SK-N-SH treated with all-trans-retinoic acid at 6 μM for 48 hours (cell line): ENCODE measurements around the gene IL17REL.

Experiments
- ATAC-seq: fragments of 200-7000 bp; cut with Tn5 transposase; 3 replicates; pipeline ENCODE4 v1.9.1; 2020; ENCODE audit warnings: mild to moderate bottlenecking, moderate library complexity
- BACH2 ChIP-seq: fragments of 250-450 bp; sonication (Bioruptor Pico); IDR thresholded peaks from 2 replicates; pipeline ENCODE4 v1.9.0; 2021; ENCODE audit warnings: mild to moderate bottlenecking, borderline replicate concordance
- CREB5 ChIP-seq: fragments of 250-450 bp; sonication (Bioruptor Pico); IDR thresholded peaks from 2 replicates; pipeline ENCODE4 v1.5.1; 2020; ENCODE audit warnings: low read depth, mild to moderate bottlenecking, moderate library complexity
- CSDC2 ChIP-seq: fragments of 250-450 bp; sonication (Bioruptor Pico); IDR thresholded peaks from 2 replicates; pipeline ENCODE4 v1.5.0; 2020; ENCODE audit warnings: mild to moderate bottlenecking, moderate library complexity
- CSRNP3 ChIP-seq: fragments of 250-450 bp; sonication (Bioruptor Pico); IDR thresholded peaks from 2 replicates; pipeline ENCODE4 v1.5.1; 2021; ENCODE audit warnings: mild to moderate bottlenecking, moderate library complexity
- ESRRG ChIP-seq: fragments of 250-450 bp; sonication (Bioruptor Pico); IDR thresholded peaks from 2 replicates; pipeline ENCODE4 v1.6.1; 2021; ENCODE audit warnings: mild to moderate bottlenecking
- ISL1 ChIP-seq: fragments of 250-450 bp; sonication (Bioruptor Pico); IDR thresholded peaks from 2 replicates; pipeline ENCODE4 v2.1.2; 2022; ENCODE audit warnings: mild to moderate bottlenecking, moderate library complexity
- OSR1 ChIP-seq: fragments of 250-450 bp; sonication (Bioruptor Pico); IDR thresholded peaks from 2 replicates; pipeline ENCODE4 v1.8.0; 2022; ENCODE audit warnings: moderate library complexity, mild to moderate bottlenecking, inconsistent platforms
- PPARA ChIP-seq: fragments of 250-450 bp; sonication (Bioruptor Pico); IDR thresholded peaks from 2 replicates; pipeline ENCODE4 v1.5.0; 2020; ENCODE audit warnings: mild to moderate bottlenecking, borderline replicate concordance
- RARB ChIP-seq: fragments of 250-450 bp; sonication (Bioruptor Pico); IDR thresholded peaks from 2 replicates; pipeline ENCODE4 v1.8.0; 2021; ENCODE audit warnings: mild to moderate bottlenecking, moderate library complexity
- SNAI2 ChIP-seq: fragments of 250-450 bp; sonication (Bioruptor Pico); IDR thresholded peaks from 2 replicates; pipeline ENCODE4 v1.5.0; 2020; ENCODE audit warnings: mild to moderate bottlenecking, moderate library complexity
- TCF4 ChIP-seq: fragments of 250-450 bp; sonication (Bioruptor Pico); IDR thresholded peaks from 2 replicates; pipeline ENCODE4 v1.8.0; 2021; ENCODE audit warnings: mild to moderate bottlenecking, moderate library complexity, borderline replicate concordance
- TOX ChIP-seq: fragments of 250-450 bp; sonication (Bioruptor Pico); IDR thresholded peaks from 2 replicates; pipeline ENCODE4 v1.8.0; 2021; ENCODE audit warnings: mild to moderate bottlenecking, moderate library complexity, borderline replicate concordance
- TSHZ2 ChIP-seq: fragments of 250-450 bp; sonication (Bioruptor Pico); IDR thresholded peaks from 2 replicates; pipeline ENCODE4 v1.5.0; 2020; ENCODE audit warnings: mild to moderate bottlenecking, moderate library complexity
- ZC3H10 ChIP-seq: fragments of 250-450 bp; sonication (Bioruptor Pico); IDR thresholded peaks from 2 replicates; pipeline ENCODE4 v1.5.1; 2021; ENCODE audit warnings: mild to moderate bottlenecking, moderate library complexity
- ZFP3 ChIP-seq: fragments of 250-450 bp; sonication (Bioruptor Pico); IDR thresholded peaks from 2 replicates; pipeline ENCODE4 v1.5.0; 2020; ENCODE audit warnings: mild to moderate bottlenecking, moderate library complexity
- ZFP30 ChIP-seq: fragments of 450-650 bp; formaldehyde crosslinking; IDR thresholded peaks from 2 replicates; pipeline ENCODE4 v1.5.0; 2022; ENCODE audit warnings: mild to moderate bottlenecking, moderate library complexity
- ZNF565 ChIP-seq: fragments of 450-650 bp; formaldehyde crosslinking; conservative IDR thresholded peaks from 2 replicates; pipeline ENCODE4 v1.5.0; 2020; ENCODE audit warnings: low read depth, mild to moderate bottlenecking, moderate library complexity
- ZNF70 ChIP-seq: fragments of 450-650 bp; formaldehyde crosslinking; IDR thresholded peaks from 2 replicates; pipeline ENCODE4 v1.5.0; 2020; ENCODE audit warnings: mild to moderate bottlenecking, moderate library complexity
- ZNF8 ChIP-seq: fragments of 450-650 bp; formaldehyde crosslinking; IDR thresholded peaks from 2 replicates; pipeline ENCODE4 v1.5.0; 2020; ENCODE audit warnings: mild to moderate bottlenecking, moderate library complexity
- TF ChIP-seq, protein P1 (sequence below): fragments of 250-450 bp; sonication (Bioruptor Pico); IDR thresholded peaks from 2 replicates; pipeline ENCODE4 v1.8.0; 2020; ENCODE audit warnings: mild to moderate bottlenecking, moderate library complexity, borderline replicate concordance
- TF ChIP-seq, protein P2 (sequence below): fragments of 250-450 bp; sonication (Bioruptor Pico); IDR thresholded peaks from 2 replicates; pipeline ENCODE4 v1.8.0; 2021; ENCODE audit warnings: low read depth, mild to moderate bottlenecking, moderate library complexity, borderline replicate concordance

Gene IL17REL

GRCh38 chr22:49968831-49969661 is 43.5 kb downstream of the IL17REL start (continued):
- no peak for TF ChIP-seq TOX
- no peak for TF ChIP-seq ZC3H10 (CRISPR knock-in tag)
- TF ChIP-seq SNAI2 (CRISPR knock-in tag): no peak
- no peak for TF ChIP-seq CSDC2
- TF ChIP-seq ZFP30 (CRISPR knock-in tag): no peak
- TF ChIP-seq ZNF70: no peak
- TF ChIP-seq CSRNP3: no peak

DNA sequence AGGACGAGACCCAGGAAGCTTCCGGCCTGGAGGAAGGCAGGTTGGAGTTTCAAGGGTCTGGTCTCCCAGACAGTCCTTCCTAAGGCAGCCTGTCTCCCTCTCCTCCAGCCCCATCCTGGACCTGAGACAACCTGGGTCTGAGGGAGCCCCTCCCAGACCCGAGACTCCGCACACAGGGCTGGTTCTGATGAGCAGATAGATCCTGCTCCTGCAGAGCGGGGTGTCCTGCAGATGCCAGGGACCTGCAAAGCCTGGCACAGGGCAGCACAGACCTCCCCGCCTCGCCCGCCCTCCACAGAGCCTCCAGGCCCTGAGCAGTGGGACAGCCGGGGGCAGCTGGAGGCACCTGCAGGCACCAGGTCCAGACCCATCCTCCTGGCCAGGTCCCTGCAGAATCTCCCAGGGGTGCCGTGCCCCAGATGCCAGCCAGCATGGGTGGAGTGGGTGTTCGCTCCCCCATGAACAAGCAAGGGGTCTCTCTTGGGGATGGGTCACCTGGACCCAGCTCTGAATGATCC is 44.2 kb downstream of the IL17REL start:
- TF ChIP-seq BACH2 (CRISPR knock-in tag) (no peak), ISL1 (CRISPR knock-in tag) (no peak), TCF4 (CRISPR knock-in tag) (no peak), ZC3H10 (CRISPR knock-in tag) (no peak), ESRRG (CRISPR knock-in tag) (no peak), CSRNP3 (no peak), ZNF565 (CRISPR knock-in tag) (no peak), ZFP30 (CRISPR knock-in tag) (no peak), ZNF8 (CRISPR knock-in tag) (no peak), PPARA (no peak), ZNF70 (no peak), SNAI2 (CRISPR knock-in tag) (no peak), CREB5 (CRISPR knock-in tag) (no peak), TSHZ2 (CRISPR knock-in tag) (no peak), ZFP3 (CRISPR knock-in tag) (no peak), OSR1 (CRISPR knock-in tag) (no peak), RARB (CRISPR knock-in tag) (no peak), CSDC2 (no peak)
- TF ChIP-seq, protein P1, sequence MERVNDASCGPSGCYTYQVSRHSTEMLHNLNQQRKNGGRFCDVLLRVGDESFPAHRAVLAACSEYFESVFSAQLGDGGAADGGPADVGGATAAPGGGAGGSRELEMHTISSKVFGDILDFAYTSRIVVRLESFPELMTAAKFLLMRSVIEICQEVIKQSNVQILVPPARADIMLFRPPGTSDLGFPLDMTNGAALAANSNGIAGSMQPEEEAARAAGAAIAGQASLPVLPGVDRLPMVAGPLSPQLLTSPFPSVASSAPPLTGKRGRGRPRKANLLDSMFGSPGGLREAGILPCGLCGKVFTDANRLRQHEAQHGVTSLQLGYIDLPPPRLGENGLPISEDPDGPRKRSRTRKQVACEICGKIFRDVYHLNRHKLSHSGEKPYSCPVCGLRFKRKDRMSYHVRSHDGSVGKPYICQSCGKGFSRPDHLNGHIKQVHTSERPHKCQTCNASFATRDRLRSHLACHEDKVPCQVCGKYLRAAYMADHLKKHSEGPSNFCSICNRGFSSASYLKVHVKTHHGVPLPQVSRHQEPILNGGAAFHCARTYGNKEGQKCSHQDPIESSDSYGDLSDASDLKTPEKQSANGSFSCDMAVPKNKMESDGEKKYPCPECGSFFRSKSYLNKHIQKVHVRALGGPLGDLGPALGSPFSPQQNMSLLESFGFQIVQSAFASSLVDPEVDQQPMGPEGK: no peak
- TF ChIP-seq, protein P2, sequence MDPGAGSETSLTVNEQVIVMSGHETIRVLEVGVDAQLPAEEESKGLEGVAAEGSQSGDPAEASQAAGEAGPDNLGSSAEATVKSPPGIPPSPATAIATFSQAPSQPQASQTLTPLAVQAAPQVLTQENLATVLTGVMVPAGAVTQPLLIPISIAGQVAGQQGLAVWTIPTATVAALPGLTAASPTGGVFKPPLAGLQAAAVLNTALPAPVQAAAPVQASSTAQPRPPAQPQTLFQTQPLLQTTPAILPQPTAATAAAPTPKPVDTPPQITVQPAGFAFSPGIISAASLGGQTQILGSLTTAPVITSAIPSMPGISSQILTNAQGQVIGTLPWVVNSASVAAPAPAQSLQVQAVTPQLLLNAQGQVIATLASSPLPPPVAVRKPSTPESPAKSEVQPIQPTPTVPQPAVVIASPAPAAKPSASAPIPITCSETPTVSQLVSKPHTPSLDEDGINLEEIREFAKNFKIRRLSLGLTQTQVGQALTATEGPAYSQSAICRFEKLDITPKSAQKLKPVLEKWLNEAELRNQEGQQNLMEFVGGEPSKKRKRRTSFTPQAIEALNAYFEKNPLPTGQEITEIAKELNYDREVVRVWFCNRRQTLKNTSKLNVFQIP (CRISPR knock-in tag): no peak
- ATAC-seq: no peak
